Spleen (tissue), 11 donors: Measurements from ENCODE around the gene CLDND1. TPM values are rescaled to one million over a fixed set of nuclear protein-coding genes. Genes with fewer than 3 reads are reported as not detected.

Source experiments
- DNase-seq: peaks from one replicate; pipeline ENCODE4 v3.0.0-alpha.2; 2020
- H3K27ac ChIP-seq, 8 donors: fragments of 200-600 bp; sonication (generic) in 7 of 8; 1 replicate in 4 of 8; 2 replicates in 4 of 8; pipeline versions ENCODE4 v1.5.0 to v1.8.0; 2016 to 2021; ENCODE audit warnings: inconsistent platforms in 4 of 8, mild to moderate bottlenecking in 4 of 8, moderate library complexity in 1 of 8
- H3K27me3 ChIP-seq, 7 donors: fragments of 200-600 bp; sonication (generic) in 6 of 7; replicated peaks in 1 of 7; 1 replicate in 4 of 7; 2 replicates in 3 of 7; pipeline versions ENCODE4 v1.5.0 to v1.8.0; 2016 to 2021; ENCODE audit warnings: inconsistent platforms in 3 of 7, mild to moderate bottlenecking in 1 of 7
- H3K36me3 ChIP-seq, 6 donors: fragments of 200-600 bp; sonication (generic) in 5 of 6; 1 replicate in 4 of 6; 2 replicates in 2 of 6; pipeline versions ENCODE4 v1.5.0 to v1.8.0; 2016 to 2021; ENCODE audit warnings: inconsistent platforms in 2 of 6
- H3K4me1 ChIP-seq, 6 donors: fragments of 200-600 bp; sonication (generic) in 5 of 6; 1 replicate in 3 of 6; 2 replicates in 3 of 6; pipeline versions ENCODE4 v1.5.0 to v1.8.0; 2016 to 2021; ENCODE audit warnings: inconsistent platforms in 3 of 6
- H3K4me3 ChIP-seq, 8 donors: fragments of 200-600 bp; sonication (generic) in 7 of 8; 1 replicate in 4 of 8; 2 replicates in 4 of 8; pipeline versions ENCODE4 v1.5.0 to v1.8.0; 2016 to 2021; ENCODE audit warnings: inconsistent platforms in 4 of 8, mild to moderate bottlenecking in 4 of 8, moderate library complexity in 2 of 8
- H3K9me3 ChIP-seq, 8 donors: fragments of 200-600 bp; sonication (generic) in 7 of 8; 1 replicate in 4 of 8; 2 replicates in 4 of 8; pipeline versions ENCODE4 v1.5.0 to v1.8.0; 2016 to 2021; ENCODE audit warnings: inconsistent platforms in 4 of 8
- CTCF ChIP-seq, 11 experiments: fragments of 200-600 bp in 7 of 11; fragments of 450-650 bp in 4 of 11; sonication (generic) in 4 of 11; IDR thresholded peaks in 8 of 11; conservative IDR thresholded peaks in 3 of 11; 1 replicate in 7 of 11; 2 replicates in 4 of 11; pipeline versions ENCODE4 v1.4.0 to v1.8.0; 2016 to 2021; ENCODE audit warnings: antibody characterized with exemption in 11 of 11, inconsistent platforms in 4 of 11, mild to moderate bottlenecking in 1 of 11
- POLR2A ChIP-seq, 3 donors: fragments of 450-650 bp; IDR thresholded peaks; one replicate each; pipeline ENCODE4 v1.5.1; 2017; ENCODE audit warnings: antibody characterized with exemption in 3 of 3, mild to moderate bottlenecking in 1 of 3
- POLR2AphosphoS5 ChIP-seq, 3 donors: sonication (generic); formaldehyde crosslinking; IDR thresholded peaks; one replicate each; pipeline ENCODE4 v1.5.1; 2017; ENCODE audit warnings: antibody characterized with exemption in 3 of 3
- WGBS, 5 donors: extraction: QIAGEN DNeasy Blood & Tissue Kit in 3 of 5; methylation state at CpG; one replicate each; pipeline versions ENCODE4 v1.1.5 to v1.1.7; 2013 to 2018; 5-methylcytosine and 5-hydroxymethylcytosine counted together
- intact Hi-C: fragments of 100-400 bp; cut with DNase I; formaldehyde crosslinking; loops from one replicate; pipeline ENCODE4 v1.15.0; 2023; ENCODE audit warnings: low total_unique reads
- polyA plus RNA-seq, 3 donors: library from polyadenylated mRNA; stranded (reverse); fragments of 200-250 nt; gene quantifications; one replicate each; pipeline ENCODE4 v1.2.1, GENCODE V29; 2013
- total RNA-seq, 7 donors: library from RNA; depleted of rRNA in 3 of 7; stranded (reverse); fragments of >200 nt in 3 of 7; fragmentation: NEBNext Ultra II Directional in 4 of 7; extraction: Animal tissue kit (Norgen Biotek cat#: 25700) in 4 of 7; gene quantifications; one replicate each; pipeline versions ENCODE4 v1.1.0 to v1.2.1, GENCODE V29; 2016 to 2021
- donor health status: healthy with polysubstance abuse.
- donor health status: DM: no; HTN: no; CAD: no; lungs with moderate emphysema.
- donor health status: DM: no; HTN: no; CAD: no.
- donor health status: Bipolar disorder and iron deficiency.
- donor health status: healthy.
- donor health status: DM: no; HTN: no; CAD: no.
- donor health status: DM: yes; HTN: yes; CAD: no.

CLDND1 gene
- total and polyA plus RNA-seq, 10 donors = 26.1 to 174 (median 95.6) TPM

- no peak for DNase-seq
- Histone ChIP-seq H3K27me3 (no peaks in the 10 kb centered on the region), H3K4me1 (no peaks in the 10 kb centered on the region), H3K27ac (peak overlapping the region in 1 of 8 donors; percentile 14), H3K4me3 (no peak overlapping the region), H3K9me3 (no peaks in the 10 kb centered on the region), H3K36me3 (no peaks in the 10 kb centered on the region)
- TF ChIP-seq POLR2A (IDR thresholded peaks at IDR 0.05) (no peak), CTCF (IDR thresholded peaks at IDR 0.05 in 8 of 11, conservative IDR thresholded peaks at IDR 0.05 in 3 of 11) (no peak), POLR2AphosphoS5 (IDR thresholded peaks at IDR 0.05) (no peak)
- intact Hi-C loops = no loop called here
- WGBS, 5 donors = 79 to 88% (median 82%) methylated on average over 1 of the region's 1 CpG
Observed at GRCh38 chr3:98534734-98535133, 12.0 kb upstream of the CLDND1 start.

- 89 to 96% (median 92%) methylated on average over 2 of the region's 2 CpGs for WGBS, 5 donors
- Histone ChIP-seq H3K27ac (peak overlapping the region in 1 of 8 donors; percentile 16), H3K27me3 (no peaks in the 10 kb centered on the region), H3K36me3 (no peaks in the 10 kb centered on the region), H3K4me1 (no peaks in the 10 kb centered on the region), H3K4me3 (no peak overlapping the region), H3K9me3 (no peaks in the 10 kb centered on the region)
- no peak for TF ChIP-seq POLR2AphosphoS5 (IDR thresholded peaks at IDR 0.05)
- no peak for TF ChIP-seq POLR2A (IDR thresholded peaks at IDR 0.05)
- no peak for TF ChIP-seq CTCF (IDR thresholded peaks at IDR 0.05 in 8 of 11, conservative IDR thresholded peaks at IDR 0.05 in 3 of 11)
- DNase-seq = no peak
- intact Hi-C loops = no loop called here
Observed at GRCh38 chr3:98534168-98534567, 11.5 kb upstream of the CLDND1 start.

GRCh38 chr3:98532709-98533571 is 10.2 kb upstream of the CLDND1 start:
- H3K36me3 ChIP-seq = no peaks in the 10 kb centered on the region
- intact Hi-C loops = no loop called here
- H3K9me3 ChIP-seq = no peaks in the 10 kb centered on the region
- TF ChIP-seq POLR2AphosphoS5 (IDR thresholded peaks at IDR 0.05) = no peak
- no peak for TF ChIP-seq CTCF (IDR thresholded peaks at IDR 0.05 in 8 of 11, conservative IDR thresholded peaks at IDR 0.05 in 3 of 11)
- no peak for TF ChIP-seq POLR2A (IDR thresholded peaks at IDR 0.05)
- no peak for DNase-seq
- H3K4me3 ChIP-seq = peak overlapping the region in 1 of 8 donors; percentile 11
- peak overlapping the region in 2 of 8 donors; percentile 12 to 52 for H3K27ac ChIP-seq
- no peaks in the 10 kb centered on the region for H3K4me1 ChIP-seq
- H3K27me3 ChIP-seq = no peaks in the 10 kb centered on the region
- 91 to 95% (median 94%) methylated on average over 6 of the region's 6 CpGs for WGBS, 5 donors

GRCh38 chr3:98532275-98532637 is 9.6 kb upstream of the CLDND1 start:
- intact Hi-C loops = no loop called here
- no peaks in the 10 kb centered on the region for H3K36me3 ChIP-seq
- H3K4me1 ChIP-seq = no peaks in the 10 kb centered on the region
- TF ChIP-seq POLR2A (IDR thresholded peaks at IDR 0.05) (no peak), POLR2AphosphoS5 (IDR thresholded peaks at IDR 0.05) (no peak), CTCF (IDR thresholded peaks at IDR 0.05 in 8 of 11, conservative IDR thresholded peaks at IDR 0.05 in 3 of 11) (no peak)
- H3K27ac ChIP-seq = peak overlapping the region in 2 of 8 donors; percentile 12 to 52
- H3K27me3 ChIP-seq = no peaks in the 10 kb centered on the region
- DNase-seq = no peak
- WGBS, 5 donors = 77 to 84% (median 82%) methylated on average over 5 of the region's 5 CpGs
- peak overlapping the region in 1 of 8 donors; percentile 11 for H3K4me3 ChIP-seq
- H3K9me3 ChIP-seq = no peaks in the 10 kb centered on the region
